Thymus (tissue), 11 donors: ENCODE measurements around the gene ZBED4. TPM values are rescaled to one million over a fixed set of nuclear protein-coding genes. Genes with fewer than 3 reads are reported as not detected.

Experiments used
- DNase-seq, 9 donors: peaks; one replicate each; pipeline ENCODE4 v3.0.0-alpha.2; 2013; ENCODE audit warnings: low spot score in 9 of 9, low read depth in 6 of 9, missing footprints in 1 of 9
- H3K27ac ChIP-seq, 2 donors: one replicate each; pipeline ENCODE4 v1.5.1; 2013; ENCODE audit warnings: control low read depth in 1 of 2, low read depth in 1 of 2, low read length in 1 of 2, mild to moderate bottlenecking in 1 of 2, moderate library complexity in 1 of 2
- H3K27me3 ChIP-seq, 2 donors: one replicate each; pipeline ENCODE4 v1.5.1; 2013; ENCODE audit warnings: low read length in 1 of 2; ENCODE audit not compliant: control insufficient read depth in 2 of 2, insufficient read depth in 1 of 2
- H3K36me3 ChIP-seq, 2 donors: one replicate each; pipeline ENCODE4 v1.5.1; 2013; ENCODE audit warnings: low read length in 1 of 2, mild to moderate bottlenecking in 1 of 2, moderate library complexity in 1 of 2; ENCODE audit not compliant: control insufficient read depth in 2 of 2, insufficient read depth in 2 of 2
- H3K4me1 ChIP-seq, 2 donors: one replicate each; pipeline ENCODE4 v1.5.1; 2013; ENCODE audit warnings: low read length in 2 of 2; ENCODE audit not compliant: control insufficient read depth in 2 of 2, insufficient read depth in 2 of 2
- H3K4me3 ChIP-seq, 2 donors: one replicate each; pipeline ENCODE4 v1.5.1; 2013; ENCODE audit warnings: low read length in 2 of 2, control low read depth in 1 of 2, mild to moderate bottlenecking in 1 of 2
- H3K9me3 ChIP-seq, 2 donors: one replicate each; pipeline ENCODE4 v1.5.1; 2013; ENCODE audit warnings: low read length in 1 of 2, mild to moderate bottlenecking in 1 of 2; ENCODE audit not compliant: control insufficient read depth in 2 of 2, insufficient read depth in 1 of 2
- WGBS: extraction: QIAGEN DNeasy Blood & Tissue Kit; methylation state at CpG from one replicate; pipeline ENCODE4 v1.1.7; 2013; 5-methylcytosine and 5-hydroxymethylcytosine counted together
- polyA plus RNA-seq: library from polyadenylated mRNA; stranded (reverse); fragments of 200-250 nt; gene quantifications from one replicate; pipeline ENCODE4 v1.2.3, GENCODE V29; 2013
- total RNA-seq: library from RNA; stranded (reverse); fragments of 120-200 nt; gene quantifications from one replicate; pipeline ENCODE4 v1.2.4, GENCODE V29; 2013
- donor health status: healthy.

ZBED4 gene
- total and polyA plus RNA-seq, 2 donors = 6.4 to 9.9 TPM

DNA sequence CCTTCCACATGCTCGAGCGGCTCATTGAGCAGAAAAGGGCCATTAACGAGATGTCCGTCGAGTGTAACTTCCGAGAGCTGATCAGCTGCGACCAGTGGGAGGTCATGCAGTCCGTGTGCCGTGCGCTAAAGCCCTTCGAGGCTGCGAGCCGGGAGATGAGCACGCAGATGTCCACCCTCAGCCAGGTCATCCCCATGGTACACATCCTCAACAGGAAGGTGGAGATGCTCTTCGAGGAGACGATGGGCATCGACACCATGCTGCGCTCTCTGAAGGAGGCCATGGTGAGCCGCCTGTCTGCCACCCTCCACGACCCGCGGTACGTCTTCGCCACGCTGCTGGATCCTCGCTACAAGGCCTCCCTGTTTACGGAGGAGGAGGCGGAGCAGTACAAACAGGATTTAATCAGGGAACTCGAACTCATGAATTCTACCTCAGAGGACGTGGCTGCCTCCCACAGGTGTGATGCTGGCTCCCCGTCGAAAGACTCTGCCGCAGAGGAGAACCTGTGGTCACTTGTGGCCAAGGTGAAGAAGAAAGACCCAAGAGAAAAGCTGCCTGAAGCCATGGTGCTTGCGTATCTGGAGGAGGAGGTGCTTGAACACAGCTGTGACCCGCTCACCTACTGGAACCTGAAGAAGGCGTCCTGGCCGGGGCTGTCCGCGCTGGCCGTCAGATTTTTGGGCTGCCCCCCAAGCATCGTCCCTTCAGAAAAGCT is 32.9 kb downstream of the ZBED4 start:
- WGBS = 98% methylated on average over 41 of the region's 41 CpGs
- Histone ChIP-seq H3K36me3 (peaks cover 51 to 59% of the 10 kb centered on the region in 2 donors), H3K27ac (no peak overlapping the region), H3K4me3 (no peak overlapping the region), H3K4me1 (peaks cover 0 to 2% of the 10 kb centered on the region in 2 donors), H3K9me3 (peaks cover 0 to 13% of the 10 kb centered on the region in 2 donors), H3K27me3 (no peaks in the 10 kb centered on the region)
- no peak for DNase-seq

DNA sequence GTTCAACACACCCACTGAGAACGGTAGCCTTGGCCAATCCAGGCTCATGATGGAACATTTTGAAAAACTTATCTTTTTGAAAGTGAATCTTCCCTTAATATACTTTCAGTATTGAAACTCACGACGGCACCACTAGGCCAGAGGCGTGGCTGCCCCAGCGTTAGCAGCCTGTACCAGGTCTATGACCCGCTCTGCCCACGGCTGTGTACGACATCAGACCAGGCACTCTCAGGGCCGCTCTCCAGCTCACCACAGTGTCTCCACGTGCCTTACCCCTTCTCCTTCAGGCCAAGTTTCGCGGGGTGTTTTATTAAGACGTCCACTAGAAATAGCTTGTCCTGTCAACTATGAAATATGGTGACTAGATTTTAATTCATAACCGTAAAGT is 33.4 kb downstream of the ZBED4 start:
- no peaks in the 10 kb centered on the region for H3K27me3 ChIP-seq
- peaks cover 51 to 59% of the 10 kb centered on the region in 2 donors for H3K36me3 ChIP-seq
- WGBS = 97% methylated on average over 14 of the region's 14 CpGs
- H3K4me1 ChIP-seq = no peaks in the 10 kb centered on the region
- no peak overlapping the region for H3K4me3 ChIP-seq
- no peak for DNase-seq
- H3K9me3 ChIP-seq = peaks cover 0 to 13% of the 10 kb centered on the region in 2 donors
- no peak overlapping the region for H3K27ac ChIP-seq

DNA sequence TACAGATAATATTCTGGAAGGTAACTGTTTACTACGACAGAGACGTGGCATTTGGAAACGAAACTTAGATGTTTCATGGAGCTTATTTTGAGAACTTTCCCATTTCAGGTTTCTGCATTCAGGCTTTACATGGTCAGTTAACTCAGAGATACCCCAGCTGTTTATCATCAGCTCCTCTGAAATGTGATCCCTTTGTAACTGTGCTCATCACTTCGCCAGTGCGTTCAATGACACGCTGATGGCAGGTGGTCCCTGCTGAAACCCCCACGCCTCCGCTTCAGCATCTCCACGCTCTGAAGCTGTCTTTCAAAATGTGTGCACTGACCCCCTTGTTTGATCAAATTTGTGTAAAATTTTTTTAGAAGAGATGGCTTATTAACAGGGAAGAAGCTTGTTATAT is 34.1 kb downstream of the ZBED4 start:
- no peak for DNase-seq
- Histone ChIP-seq H3K4me1 (no peaks in the 10 kb centered on the region), H3K4me3 (no peak overlapping the region), H3K9me3 (peaks cover 0 to 13% of the 10 kb centered on the region in 2 donors), H3K36me3 (peaks cover 54 to 62% of the 10 kb centered on the region in 2 donors), H3K27me3 (no peaks in the 10 kb centered on the region), H3K27ac (no peak overlapping the region)
- 96% methylated on average over 9 of the region's 9 CpGs for WGBS

DNA sequence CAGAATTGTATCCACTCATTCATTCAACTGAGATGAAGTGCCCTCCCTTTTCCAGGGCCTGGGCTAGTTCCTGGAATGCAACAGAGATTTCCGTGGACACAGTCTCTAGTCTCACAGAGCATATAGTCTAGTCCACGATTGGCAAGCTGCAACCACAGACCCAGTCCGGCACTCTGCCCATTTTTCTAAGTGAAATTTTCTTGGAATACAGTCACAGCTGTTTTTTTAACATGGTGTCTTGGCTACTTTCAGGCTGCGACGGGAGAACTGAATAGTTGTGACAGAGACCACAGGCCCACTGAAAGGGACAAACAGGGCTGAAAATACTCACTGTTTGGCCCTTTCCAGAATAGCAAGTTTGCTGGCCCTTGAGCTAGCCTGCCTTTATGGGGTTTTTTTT is 35.4 kb downstream of the ZBED4 start:
- Histone ChIP-seq H3K27me3 (no peaks in the 10 kb centered on the region), H3K4me3 (no peak overlapping the region), H3K9me3 (peaks cover 0 to 17% of the 10 kb centered on the region in 2 donors), H3K36me3 (peaks cover 49 to 53% of the 10 kb centered on the region in 2 donors), H3K27ac (no peak overlapping the region), H3K4me1 (no peaks in the 10 kb centered on the region)
- no peak for DNase-seq
- 98% methylated on average over 5 of the region's 5 CpGs for WGBS

DNA sequence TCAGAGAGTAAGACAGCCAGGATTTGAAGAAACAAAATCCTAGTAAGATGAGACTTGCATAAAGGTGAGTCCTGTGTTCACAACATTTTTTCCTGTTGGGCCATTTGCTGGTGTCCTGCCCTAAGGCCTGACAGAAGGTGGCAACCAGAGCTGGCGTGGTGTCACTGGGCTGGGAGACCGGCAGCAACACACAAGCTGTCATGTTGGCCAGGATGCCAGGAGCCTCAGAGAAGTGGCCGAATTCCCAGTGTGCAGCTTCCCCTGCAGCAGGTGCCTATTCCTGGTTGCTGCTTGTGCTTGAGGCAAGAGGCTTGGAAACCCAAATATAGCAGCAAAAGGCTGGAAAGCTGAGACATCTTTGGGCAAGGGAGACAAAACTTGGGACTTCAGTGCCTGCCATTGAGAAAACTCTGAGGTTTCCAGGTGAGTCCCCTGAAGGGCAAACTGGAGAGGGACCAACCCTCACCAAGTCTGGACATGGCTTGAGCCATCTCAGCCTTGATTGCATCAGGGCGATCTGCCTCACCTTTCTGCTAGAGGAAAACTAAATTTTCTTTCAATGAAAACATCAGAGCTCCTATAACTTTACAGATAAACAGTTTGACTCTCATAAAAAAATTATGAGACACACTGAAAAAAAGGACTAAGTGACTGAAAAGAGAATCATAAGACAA is 38.7 kb downstream of the ZBED4 start:
- DNase-seq = no peak
- Histone ChIP-seq H3K36me3 (peaks cover 21 to 26% of the 10 kb centered on the region in 2 donors), H3K9me3 (peaks cover 0 to 15% of the 10 kb centered on the region in 2 donors), H3K27me3 (no peaks in the 10 kb centered on the region), H3K27ac (no peak overlapping the region), H3K4me1 (no peaks in the 10 kb centered on the region), H3K4me3 (no peak overlapping the region)
- 94% methylated on average over 4 of the region's 4 CpGs for WGBS

DNA sequence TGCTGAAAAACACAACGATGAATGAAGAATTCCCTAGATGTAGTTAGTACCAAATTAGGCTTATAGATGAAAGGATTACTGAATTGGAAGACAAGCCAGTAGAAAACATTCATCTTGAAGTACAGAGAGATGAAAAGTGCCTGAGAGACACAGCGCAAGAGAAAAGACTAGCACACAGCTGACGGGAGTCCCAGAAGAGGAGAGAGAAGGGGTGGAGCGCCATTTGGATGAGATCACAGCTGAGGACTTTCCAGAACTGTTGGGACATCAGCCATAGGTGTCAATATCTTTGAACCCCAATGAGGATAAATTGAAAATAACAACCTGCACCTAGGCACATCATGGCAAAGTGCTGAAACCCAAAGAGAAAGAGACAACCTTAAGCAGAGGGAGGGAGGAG is 39.4 kb downstream of the ZBED4 start:
- Histone ChIP-seq H3K36me3 (peaks cover 17 to 21% of the 10 kb centered on the region in 2 donors), H3K4me1 (no peaks in the 10 kb centered on the region), H3K27ac (no peak overlapping the region), H3K4me3 (no peak overlapping the region), H3K9me3 (peaks cover 0 to 15% of the 10 kb centered on the region in 2 donors), H3K27me3 (no peaks in the 10 kb centered on the region)
- 97% methylated on average over 4 of the region's 4 CpGs for WGBS
- DNase-seq = no peak

DNA sequence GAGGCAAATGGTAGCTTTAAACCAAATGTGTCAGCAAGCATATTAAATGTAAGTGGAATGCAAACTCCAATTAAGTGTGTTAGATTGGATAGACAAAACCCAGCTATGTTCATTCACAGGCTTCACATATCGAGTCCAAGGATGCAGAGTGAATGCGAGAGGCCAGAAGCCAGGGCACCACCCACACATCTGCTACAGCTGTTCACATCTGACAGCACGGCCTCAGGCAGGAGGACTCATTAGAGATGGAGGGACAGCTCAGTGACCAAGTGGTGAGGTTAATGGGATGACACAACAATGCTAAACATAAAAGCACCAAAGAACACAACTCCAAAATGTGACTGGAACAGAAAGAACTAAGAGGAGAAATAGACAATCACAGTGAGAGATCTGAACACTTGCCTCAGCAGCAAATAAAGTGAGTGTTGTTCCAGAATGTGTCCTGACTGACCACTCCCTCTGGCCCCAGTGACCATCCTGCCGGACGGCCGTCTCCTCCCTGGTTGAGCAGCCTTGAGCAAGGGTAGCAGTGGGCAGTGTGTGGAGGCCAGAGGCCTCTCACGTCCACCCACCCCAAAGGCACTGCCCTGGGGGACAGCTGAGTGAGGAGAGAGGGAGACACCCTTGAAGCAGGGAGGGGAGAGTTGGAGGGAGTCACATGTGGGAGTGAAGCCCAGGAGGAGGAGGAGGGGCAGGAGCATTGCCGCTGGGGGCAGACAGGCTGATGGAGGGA is 40.8 kb downstream of the ZBED4 start:
- no peak for DNase-seq
- peaks cover 0 to 10% of the 10 kb centered on the region in 2 donors for H3K9me3 ChIP-seq
- H3K36me3 ChIP-seq = peaks cover 11% of the 10 kb centered on the region in 2 donors
- 99% methylated on average over 8 of the region's 8 CpGs for WGBS
- no peak overlapping the region for H3K4me3 ChIP-seq
- no peak overlapping the region for H3K27ac ChIP-seq
- no peaks in the 10 kb centered on the region for H3K27me3 ChIP-seq
- no peaks in the 10 kb centered on the region for H3K4me1 ChIP-seq

DNA sequence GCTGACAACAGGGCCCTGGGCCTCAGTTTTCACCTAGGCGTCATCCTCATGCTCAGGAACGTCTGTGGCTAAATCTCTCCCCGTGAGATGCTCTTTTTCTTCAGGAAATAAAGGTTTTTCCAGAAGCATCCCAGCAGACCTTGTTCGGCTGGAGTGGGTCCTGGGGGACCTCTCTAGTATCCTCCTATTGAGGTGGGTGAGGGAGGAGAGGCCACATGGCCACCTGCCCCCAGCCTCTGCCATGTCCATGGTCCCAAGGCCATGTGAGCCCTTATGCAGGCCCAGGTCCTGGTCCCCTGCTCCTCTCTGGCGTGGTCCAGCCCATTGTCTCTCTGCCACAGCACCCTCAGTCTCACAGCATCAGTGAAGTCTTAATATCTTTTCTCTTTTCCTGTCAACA is 42.6 kb downstream of the ZBED4 start:
- Histone ChIP-seq H3K4me1 (no peaks in the 10 kb centered on the region), H3K36me3 (peaks cover 9 to 20% of the 10 kb centered on the region in 2 donors), H3K27ac (no peak overlapping the region), H3K9me3 (peaks cover 0 to 7% of the 10 kb centered on the region in 2 donors), H3K4me3 (no peak overlapping the region), H3K27me3 (no peaks in the 10 kb centered on the region)
- 99% methylated on average over 5 of the region's 5 CpGs for WGBS
- no peak for DNase-seq
